Measurements from ENCODE around the gene LRMDA. TPM values are rescaled to one million over a fixed set of nuclear protein-coding genes. Genes with fewer than 3 reads are reported as not detected.

Gene LRMDA
- total and polyA plus RNA-seq, 7 donors: 2.8 to 22.2 (median 9.0) TPM

DNA sequence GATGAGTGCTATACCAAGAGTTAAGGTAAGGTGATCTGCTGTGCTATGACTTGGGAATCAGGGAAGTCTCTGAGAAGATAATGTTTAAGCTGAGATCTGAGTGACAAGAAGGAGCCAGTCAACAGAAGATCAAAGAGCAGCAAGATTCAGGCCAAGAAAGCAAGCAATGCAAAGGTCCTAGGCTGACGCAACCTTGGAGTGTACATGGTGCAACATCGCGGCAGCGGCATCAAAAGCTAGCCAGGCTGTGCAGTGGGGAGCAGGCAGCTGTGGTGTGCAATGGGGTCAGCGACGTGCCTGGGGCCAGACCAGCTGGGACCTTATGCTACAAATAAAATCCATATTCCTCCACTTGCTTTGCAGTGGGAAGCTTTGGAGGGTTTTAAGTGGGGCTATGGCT lies 324.1 kb downstream of the LRMDA start:
- H3K4me1 ChIP-seq: peaks cover 0 to 4% (median 0%) of the 10 kb centered on the region in 4 donors
- H3K36me3 ChIP-seq: no peaks in the 10 kb centered on the region
- intact Hi-C loops (cut with DNase I): no loop called here
- TF ChIP-seq POLR2A (IDR thresholded peaks at IDR 0.05) (no peak), POLR2AphosphoS5 (IDR thresholded peaks at IDR 0.05) (no peak), EP300 (IDR thresholded peaks at IDR 0.05) (no peak)
- TF ChIP-seq, protein P1, sequence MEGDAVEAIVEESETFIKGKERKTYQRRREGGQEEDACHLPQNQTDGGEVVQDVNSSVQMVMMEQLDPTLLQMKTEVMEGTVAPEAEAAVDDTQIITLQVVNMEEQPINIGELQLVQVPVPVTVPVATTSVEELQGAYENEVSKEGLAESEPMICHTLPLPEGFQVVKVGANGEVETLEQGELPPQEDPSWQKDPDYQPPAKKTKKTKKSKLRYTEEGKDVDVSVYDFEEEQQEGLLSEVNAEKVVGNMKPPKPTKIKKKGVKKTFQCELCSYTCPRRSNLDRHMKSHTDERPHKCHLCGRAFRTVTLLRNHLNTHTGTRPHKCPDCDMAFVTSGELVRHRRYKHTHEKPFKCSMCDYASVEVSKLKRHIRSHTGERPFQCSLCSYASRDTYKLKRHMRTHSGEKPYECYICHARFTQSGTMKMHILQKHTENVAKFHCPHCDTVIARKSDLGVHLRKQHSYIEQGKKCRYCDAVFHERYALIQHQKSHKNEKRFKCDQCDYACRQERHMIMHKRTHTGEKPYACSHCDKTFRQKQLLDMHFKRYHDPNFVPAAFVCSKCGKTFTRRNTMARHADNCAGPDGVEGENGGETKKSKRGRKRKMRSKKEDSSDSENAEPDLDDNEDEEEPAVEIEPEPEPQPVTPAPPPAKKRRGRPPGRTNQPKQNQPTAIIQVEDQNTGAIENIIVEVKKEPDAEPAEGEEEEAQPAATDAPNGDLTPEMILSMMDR (IDR thresholded peaks at IDR 0.05): no peak
- DNase-seq: no peak
- WGBS, 2 donors: 84 to 90% methylated on average over 6 of the region's 6 CpGs
- no peaks in the 10 kb centered on the region for H3K9me3 ChIP-seq
- no peak overlapping the region for H3K27ac ChIP-seq
- H3K27me3 ChIP-seq: no peaks in the 10 kb centered on the region
- H3K4me3 ChIP-seq: no peak overlapping the region

DNA sequence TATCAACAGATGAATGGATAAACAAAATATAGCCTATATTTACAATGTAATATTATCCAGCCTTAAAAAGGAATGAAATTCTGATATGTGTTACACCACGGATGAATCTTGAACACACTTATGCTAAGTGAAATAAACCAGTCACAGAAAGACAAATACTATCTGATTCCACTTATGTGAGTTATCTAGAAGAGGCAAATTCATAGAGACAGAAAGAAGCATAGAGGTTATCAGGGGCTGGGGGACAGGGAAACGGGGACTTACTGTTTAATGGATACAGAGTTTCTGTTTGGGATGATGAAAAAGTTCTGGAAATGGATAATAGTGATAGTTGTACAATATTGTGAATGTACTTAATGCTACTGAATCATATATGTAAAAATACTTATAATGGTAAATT lies 329.9 kb downstream of the LRMDA start:
- no peak for DNase-seq
- H3K27me3 ChIP-seq: no peaks in the 10 kb centered on the region
- H3K36me3 ChIP-seq: no peaks in the 10 kb centered on the region
- H3K9me3 ChIP-seq: no peaks in the 10 kb centered on the region
- TF ChIP-seq, protein P1 (IDR thresholded peaks at IDR 0.05): no peak
- TF ChIP-seq EP300 (IDR thresholded peaks at IDR 0.05) (no peak), POLR2AphosphoS5 (IDR thresholded peaks at IDR 0.05) (no peak), POLR2A (IDR thresholded peaks at IDR 0.05) (no peak)
- 85 to 94% methylated on average over 2 of the region's 2 CpGs for WGBS, 2 donors
- H3K27ac ChIP-seq: no peak overlapping the region
- intact Hi-C loops (cut with DNase I): no loop called here
- no peak overlapping the region for H3K4me3 ChIP-seq
- peaks cover 0 to 8% (median 6%) of the 10 kb centered on the region in 4 donors for H3K4me1 ChIP-seq

GRCh38 chr10:75762431-75762802 lies 331.0 kb downstream of the LRMDA start:
- Histone ChIP-seq H3K4me1 (peaks cover 0 to 8% (median 6%) of the 10 kb centered on the region in 4 donors), H3K36me3 (no peaks in the 10 kb centered on the region), H3K9me3 (no peaks in the 10 kb centered on the region), H3K27ac (no peak overlapping the region), H3K27me3 (no peaks in the 10 kb centered on the region), H3K4me3 (no peak overlapping the region)
- WGBS, 2 donors: 54 to 86% methylated on average over 2 of the region's 2 CpGs
- TF ChIP-seq, protein P1 (IDR thresholded peaks at IDR 0.05): no peak
- TF ChIP-seq POLR2AphosphoS5 (IDR thresholded peaks at IDR 0.05): no peak
- no peak for TF ChIP-seq EP300 (IDR thresholded peaks at IDR 0.05)
- no peak for TF ChIP-seq POLR2A (IDR thresholded peaks at IDR 0.05)
- intact Hi-C loops (cut with DNase I): no loop called here
- no peak for DNase-seq

- Histone ChIP-seq H3K4me1 (peaks cover 0 to 8% (median 6%) of the 10 kb centered on the region in 4 donors), H3K27ac (no peak overlapping the region), H3K9me3 (no peaks in the 10 kb centered on the region), H3K4me3 (no peak overlapping the region), H3K27me3 (no peaks in the 10 kb centered on the region), H3K36me3 (no peaks in the 10 kb centered on the region)
- no peak for DNase-seq
- TF ChIP-seq POLR2AphosphoS5 (IDR thresholded peaks at IDR 0.05) (no peak), POLR2A (IDR thresholded peaks at IDR 0.05) (no peak), EP300 (IDR thresholded peaks at IDR 0.05) (no peak)
- TF ChIP-seq, protein P1 (IDR thresholded peaks at IDR 0.05): no peak
- 92 to 94% methylated on average over 3 of the region's 3 CpGs for WGBS, 2 donors
- intact Hi-C loops (cut with DNase I): no loop called here
Measured at GRCh38 chr10:75763652-75764051, 332.2 kb downstream of the LRMDA start.

All from sigmoid colon (tissue), 7 donors.